Activated T-cell treated with anti-CD3 and anti-CD28 coated beads for 48 hours (primary cell): ENCODE measurements around the gene HEPN1.
A peak's percentile ranks its signal among the peaks of the same experiment; 100 is the strongest.

Source experiments
- DNase-seq: peaks from one replicate; pipeline ENCODE4 v3.0.0-alpha.2; 2020; ENCODE audit warnings: low read depth

The HEPN1 gene

DNA sequence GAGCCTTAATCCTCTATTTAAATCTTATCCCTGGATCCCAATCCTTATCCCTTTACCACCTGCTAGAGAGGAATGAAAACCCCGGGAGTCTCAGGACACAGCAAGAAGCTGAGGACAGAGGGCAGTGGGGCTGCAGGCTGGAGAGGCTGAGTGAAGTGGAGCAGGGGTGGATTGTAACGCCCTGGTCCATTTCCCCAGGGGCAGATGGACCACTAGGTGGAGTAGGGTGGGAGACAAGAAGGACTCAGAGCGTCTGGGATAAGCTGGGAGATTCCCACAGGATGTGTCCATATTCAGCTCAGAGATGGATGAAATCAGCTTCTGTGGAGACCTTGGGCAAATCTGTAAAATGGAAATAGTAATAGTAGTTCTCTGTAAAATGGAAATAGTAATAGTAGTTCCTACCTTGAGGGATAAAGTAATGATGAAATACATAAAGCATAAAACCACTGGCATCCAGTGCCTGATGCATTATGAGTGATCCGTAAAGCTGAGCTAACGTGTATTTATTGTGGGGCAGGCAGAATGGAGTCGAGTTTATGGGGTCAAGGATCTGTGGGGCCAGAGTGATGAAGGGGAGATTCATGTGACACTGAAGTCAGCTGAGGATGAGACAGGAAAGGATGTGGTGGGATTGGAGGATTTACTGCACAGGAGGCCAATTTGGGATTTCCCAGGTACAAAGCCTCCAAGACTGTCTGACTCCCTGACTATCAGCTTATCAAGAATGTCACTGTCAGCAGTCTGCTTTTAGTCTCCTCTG is 19.5 kb upstream of the HEPN1 start:
- no peak for DNase-seq

DNA sequence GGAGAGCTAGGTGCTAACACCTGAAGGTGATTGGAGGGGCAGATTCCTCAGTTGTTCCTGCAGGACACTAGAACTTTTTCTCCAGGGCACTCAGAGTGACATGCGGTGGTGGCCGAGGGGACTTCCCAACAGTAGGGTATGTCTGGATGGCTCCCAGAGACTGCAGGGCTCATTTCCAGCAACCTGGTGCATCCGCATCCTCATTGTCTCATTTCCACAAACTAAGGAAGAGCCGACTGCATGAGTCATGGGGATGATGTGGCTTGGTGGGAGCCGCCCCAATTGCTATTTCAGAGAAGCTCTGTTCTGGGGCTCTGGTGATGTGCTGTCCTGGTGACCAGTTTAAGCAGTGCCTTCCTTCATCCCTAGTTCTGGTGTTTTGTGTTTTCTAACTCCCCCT is 18.6 kb upstream of the HEPN1 start:
- no peak for DNase-seq

DNA sequence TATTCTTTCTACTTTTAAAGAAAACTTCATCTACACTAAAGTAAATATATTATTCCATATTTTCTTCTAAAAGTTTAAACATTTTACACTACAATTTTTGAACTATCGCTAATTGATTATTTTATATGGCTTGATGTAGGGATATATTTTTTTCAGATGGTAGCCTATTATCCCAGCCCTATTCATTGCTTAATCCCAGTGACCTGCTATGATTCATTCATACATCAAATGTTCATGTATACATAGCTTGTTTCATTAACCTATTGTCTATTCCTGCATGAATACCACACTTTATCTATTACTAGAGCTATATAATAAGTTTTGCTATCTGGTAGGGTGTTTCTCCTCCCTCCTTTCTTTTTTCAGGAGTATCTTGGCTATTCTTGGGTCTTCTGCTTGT is 16.4 kb upstream of the HEPN1 start:
- DNase-seq = no peak

DNA sequence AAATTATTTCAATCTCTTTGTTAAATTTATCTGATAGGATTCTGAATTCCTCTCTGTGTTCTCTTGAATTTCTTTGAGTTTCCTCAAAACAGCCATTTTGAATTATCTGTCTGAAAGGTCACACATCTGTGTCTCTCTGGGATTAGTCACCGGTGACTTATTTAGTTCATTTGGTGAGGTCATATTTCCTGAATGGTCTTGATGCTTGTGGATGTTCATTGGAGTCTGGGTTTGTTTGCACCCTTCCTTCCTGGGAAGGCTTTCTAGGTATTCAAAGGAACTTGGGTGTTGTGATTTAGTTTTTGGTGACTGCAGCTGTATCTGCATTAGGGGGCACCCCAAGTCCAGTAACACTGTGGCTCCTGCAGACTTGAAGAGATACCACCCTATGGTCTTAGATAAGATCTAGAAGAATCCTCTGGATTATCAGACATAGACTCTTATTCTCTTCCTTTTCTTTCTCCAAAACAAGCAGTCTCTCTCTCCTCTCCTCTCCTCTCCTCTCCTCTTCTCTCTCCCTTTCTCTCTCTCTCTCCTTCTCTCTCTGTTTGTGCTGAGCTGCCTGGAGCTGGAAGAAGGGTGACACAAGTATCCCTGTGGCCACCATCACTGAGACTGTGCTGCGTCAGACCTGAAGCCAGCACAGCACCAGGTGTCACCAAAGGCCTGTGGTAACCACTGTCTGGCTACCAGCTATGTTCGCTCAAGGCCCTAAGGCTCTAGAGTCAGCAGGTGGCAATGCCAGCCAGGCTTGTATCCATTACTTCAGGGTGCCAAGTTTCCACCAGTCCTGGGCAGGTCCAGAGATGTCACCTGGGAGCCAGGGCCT is 3.3 kb upstream of the HEPN1 start:
- DNase-seq = no peak

DNA sequence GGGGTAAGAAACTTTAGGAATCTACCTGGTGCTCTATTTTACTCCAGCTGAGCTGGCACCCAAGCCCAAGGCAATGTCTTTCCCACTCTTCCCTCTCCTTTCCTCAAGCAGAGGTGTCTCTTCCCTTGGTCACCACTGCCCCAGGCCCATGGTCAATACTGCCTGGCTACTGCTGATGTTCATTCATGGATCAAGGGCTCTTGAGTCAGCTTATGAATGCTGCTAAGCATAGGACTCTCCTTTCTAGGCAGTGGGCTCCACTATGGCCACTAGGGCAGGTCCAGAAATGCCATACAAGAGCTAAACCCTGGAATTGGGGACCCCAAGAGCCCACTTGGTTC is 2.7 kb upstream of the HEPN1 start:
- DNase-seq = no peak

- DNase-seq = no peak
These were observed 1.9 kb upstream of the HEPN1 start for GRCh38 chr11:124917115-124917637.

- no peak for DNase-seq
These were observed 848 bp downstream of the HEPN1 start for GRCh38 chr11:124919898-124920297.

GRCh38 chr11:124920356-124920755 is 1.3 kb downstream of the HEPN1 start:
- DNase-seq = no peak

DNA sequence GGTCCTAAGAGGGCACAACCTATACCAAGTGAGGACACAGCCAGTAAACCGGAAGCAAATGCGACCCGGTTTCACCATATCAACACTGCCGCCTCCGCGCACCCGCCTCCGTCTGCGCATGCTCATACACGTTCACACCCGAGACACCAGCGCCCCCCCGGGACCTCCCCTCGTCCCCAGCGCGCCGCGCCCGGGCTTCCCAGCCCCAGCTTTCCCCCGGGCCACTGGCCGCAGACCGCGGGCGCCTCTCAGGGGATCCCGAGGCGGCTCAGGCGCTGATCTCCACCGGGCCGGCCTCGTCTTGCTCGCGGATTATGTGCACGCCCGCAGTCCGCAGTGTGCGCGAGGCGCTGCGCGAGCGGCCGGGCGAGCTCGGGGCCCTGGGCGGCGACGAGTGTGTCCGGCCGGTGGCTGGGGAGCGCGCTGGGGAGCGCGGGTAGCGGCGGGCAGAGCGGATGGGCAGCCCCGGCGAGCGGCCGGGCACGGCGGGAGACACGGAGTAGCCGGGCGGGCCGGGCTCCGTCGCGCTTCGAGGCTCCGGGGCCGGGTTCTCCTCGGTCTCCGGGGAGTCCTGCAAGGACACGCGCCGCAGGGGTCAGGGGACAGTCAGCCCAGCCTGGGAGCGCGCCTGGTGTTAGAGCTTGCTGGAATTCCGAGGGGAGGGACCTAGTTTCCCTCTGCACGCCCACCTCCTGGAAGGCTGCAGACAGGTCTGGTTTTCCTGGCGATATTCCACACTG is 2.0 kb downstream of the HEPN1 start:
- peak; percentile 67 for DNase-seq

DNA sequence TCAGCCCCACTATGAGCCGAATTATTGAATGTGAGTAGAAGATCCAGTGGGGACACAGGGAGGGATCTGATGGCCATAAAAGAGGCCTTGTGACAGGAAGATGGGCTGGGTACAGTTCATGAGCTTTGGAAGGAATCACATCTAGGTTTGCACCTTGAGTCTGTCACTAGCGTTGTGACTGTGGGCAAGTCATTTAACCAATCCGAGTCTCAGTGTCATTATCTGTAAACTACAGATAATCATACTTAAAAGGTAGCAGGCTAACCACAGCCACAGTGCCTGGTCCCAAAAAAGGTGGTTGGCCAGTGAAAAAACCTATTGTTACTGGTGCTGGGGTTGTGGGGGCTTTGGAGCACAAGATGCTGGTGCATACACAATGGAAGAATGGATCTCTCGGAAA is 3.8 kb downstream of the HEPN1 start:
- DNase-seq = no peak

GRCh38 chr11:124923296-124923695 is 4.2 kb downstream of the HEPN1 start:
- no peak for DNase-seq

DNA sequence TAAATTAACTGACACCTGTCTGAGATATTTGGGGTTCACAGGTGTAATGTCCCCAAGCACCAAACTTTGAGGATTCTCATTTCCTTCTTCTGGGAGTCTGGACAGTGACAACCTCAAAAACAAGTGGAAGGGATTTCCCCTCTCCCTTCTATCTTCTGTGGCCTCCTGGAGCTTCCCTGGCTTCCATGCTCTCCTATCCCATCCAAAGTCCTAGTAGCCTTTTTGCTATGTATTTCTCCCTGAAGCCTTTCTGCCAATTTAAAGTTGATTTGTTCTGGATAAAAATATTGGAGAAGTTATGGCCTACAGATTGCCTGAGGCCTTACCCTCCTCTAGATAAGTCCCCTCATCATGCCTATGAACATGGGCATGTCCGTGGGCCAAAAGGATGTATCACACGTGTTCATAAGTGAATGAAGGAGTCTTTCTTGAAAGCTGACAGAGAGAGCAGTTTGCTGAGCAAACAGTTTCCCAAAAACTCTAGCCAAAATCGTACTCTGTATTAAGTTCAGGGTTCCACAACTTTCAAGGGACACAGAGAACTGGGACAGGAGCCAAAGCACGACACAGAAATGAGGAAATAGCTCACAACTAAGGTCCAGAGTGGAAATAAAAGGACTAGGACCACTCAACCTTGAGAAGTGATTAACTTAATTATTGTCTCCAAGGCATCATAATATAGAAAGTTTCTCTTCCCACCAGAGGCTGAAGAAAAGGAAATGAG is 10.1 kb downstream of the HEPN1 start:
- DNase-seq = no peak

GRCh38 chr11:124930799-124931198 is 11.7 kb downstream of the HEPN1 start:
- no peak for DNase-seq

GRCh38 chr11:124934862-124935547 is 16.0 kb downstream of the HEPN1 start:
- no peak for DNase-seq

DNA sequence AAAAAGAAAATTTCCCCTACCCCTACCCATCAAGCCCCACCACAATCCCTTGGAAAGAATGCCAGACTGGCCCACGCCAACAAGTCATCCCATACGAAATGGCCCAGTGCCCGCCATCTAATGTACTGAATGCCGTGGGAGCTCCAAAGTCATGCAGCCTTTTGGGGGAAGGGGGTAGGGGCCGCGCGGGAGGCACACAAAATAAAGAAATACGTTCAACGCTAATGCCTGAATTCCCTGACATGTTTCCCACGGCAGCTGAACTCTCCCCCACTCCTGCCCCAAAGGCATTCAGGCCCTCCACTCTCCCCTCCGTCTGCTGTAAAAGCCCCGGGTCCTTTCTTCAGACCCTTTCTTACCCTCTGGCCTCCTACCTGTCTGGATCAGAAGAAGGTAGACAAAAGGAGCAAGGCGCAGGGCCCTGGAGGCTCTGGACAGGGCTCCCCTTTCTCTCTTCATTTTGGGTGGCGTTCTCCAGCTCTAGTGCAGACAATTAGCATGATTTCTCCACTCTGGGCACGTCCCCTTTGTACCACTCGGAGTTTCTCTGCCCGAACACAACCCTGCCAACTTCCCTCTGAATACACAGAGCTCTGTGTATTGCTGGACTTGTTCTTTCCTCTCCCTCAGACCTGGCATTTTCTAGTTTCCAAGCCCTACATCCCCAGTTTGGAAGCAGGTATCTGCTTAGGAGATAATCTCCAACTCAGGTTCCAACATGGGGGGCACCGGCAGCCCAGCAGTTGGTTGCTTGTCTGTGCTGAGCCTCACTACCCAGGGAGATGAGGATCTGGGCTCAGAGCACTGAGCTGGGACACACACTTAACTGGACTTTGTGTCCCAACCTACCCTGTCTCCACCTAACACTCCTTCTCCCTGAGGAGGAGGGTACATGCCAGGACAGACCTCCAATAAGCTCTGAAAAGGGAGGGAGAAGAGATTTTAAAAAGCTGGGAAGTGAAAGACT is 16.8 kb downstream of the HEPN1 start, which contains the start of gene HEPACAM:
TSS of gene HEPACAM (minus strand) at position 500 of the 967 bp plus-strand sequence. CDS start at position 459, 41 bp downstream.
- no peak for DNase-seq

GRCh38 chr11:124937336-124937935 is 18.4 kb downstream of the HEPN1 start:
- DNase-seq = no peak

DNA sequence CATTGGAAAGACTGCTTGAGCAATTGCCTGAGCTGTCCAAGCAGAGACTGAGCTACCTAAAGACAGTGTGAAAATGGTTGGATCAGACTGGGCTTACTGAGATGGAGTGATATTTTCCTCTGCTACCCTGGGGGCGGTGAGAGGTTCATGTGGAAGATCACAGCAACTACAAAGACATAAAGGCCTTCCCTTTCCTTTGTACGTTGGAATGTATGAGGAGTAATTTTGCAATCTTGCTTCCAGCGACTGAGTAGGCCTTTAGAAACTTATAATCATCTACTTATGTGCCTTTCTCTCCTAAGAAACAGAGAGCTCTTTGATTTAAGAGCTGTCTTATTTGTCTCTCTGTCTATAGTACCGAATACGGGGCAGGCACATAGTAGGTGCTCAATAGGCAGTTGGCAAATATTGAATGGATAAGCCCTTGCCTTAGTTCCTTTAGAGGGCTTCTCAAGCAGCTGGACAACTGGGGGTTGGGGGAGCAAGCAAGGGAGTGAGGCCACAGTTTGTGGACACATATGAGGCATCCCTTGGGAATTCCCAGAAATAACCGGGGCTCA is 19.2 kb downstream of the HEPN1 start:
- DNase-seq = no peak

GRCh38 chr11:124938970-124939369 is 19.9 kb downstream of the HEPN1 start:
- DNase-seq = no peak

DNA sequence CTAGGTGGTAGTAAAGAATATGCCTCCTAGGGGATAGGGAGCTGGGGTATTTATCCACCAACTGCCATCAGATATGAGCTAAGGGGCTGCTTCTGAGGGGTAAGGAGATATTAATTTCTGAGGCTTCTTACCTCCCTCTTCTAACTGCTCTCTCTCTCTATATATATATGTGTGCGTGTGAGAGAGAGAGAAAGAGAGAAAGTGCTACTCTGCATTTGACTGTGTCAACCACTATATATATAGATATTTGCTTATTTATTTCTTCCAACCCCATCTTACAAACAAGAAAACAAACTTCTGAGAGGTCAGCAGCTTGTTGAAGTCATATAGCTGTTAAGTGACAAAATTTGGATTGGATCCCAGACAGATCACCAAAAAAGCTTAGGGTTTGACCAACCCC is 22.7 kb downstream of the HEPN1 start:
- DNase-seq = no peak
